GM18505 (cell line): ENCODE data around the gene GMDS.
"Not testable (repeated sequence)": the region's sequence is repeated elsewhere in the genome, so short reads cannot be mapped to it uniquely, and the experiment has no call there.

Experiments used
- ATAC-seq: cut with Tn5 transposase; IDR thresholded peaks from one replicate; pipeline ENCODE4 v1.9.1; 2021; ENCODE audit not compliant: unreplicated experiment
- POLR2A ChIP-seq: IDR thresholded peaks from 4 replicates; pipeline ENCODE4 v1.6.1; 2011; ENCODE audit warnings: borderline replicate concordance; ENCODE audit not compliant: insufficient read depth, insufficient read length; ENCODE audit errors: extremely low read depth

The GMDS gene

DNA sequence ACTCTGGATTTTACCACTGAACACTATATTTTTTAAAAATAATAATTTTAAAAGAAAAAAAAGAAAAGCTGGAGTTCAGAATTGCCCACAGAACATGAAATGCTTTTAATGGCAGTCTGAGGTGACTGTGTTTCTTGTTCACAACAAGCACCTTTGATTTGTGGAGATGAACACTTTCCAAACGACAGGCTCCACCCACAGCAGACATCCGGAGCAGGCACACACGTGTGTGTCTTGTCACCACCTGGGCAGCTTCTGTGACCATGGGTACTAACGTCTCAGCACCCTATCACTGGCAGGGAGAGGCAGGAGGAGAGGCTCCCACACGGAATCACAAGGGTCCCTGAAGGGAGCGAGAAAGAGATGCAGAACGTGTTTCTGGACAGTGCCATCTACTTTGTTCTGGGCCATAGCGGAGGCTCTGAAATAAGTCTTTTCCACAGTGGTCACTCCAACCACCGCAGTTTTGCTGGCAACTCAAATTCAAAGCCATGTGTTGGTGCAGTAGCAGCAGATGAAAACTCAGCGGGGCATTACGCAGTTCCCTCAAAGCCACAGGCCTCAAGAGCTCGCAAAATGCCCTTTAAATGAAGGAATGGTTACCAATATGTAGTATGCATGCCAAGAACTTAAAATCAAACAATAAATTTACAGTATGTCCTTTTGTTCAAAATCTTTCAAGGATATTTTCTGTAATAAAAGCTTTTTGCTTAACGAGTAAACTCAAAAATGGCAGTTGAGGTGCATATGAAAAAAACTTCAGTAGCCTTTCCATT is 393.5 kb downstream of the GMDS start:
- no peak for TF ChIP-seq POLR2A
- ATAC-seq = no peak

DNA sequence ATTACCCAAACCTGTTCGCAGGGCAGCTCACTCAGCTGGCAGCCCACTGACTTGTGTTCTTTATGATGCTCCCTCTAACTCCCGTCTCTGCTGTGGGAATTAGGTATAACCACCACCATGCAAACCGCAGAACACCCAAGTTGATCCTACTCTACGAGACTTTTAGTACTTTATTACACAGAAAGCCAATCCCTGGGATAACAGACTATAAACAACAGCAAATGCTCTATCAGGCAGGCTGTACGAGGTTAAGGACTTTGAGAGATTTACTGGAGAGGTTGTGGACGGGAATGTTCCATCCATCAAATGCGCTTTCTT is 394.6 kb downstream of the GMDS start:
- no peak for TF ChIP-seq POLR2A
- ATAC-seq = no peak

DNA sequence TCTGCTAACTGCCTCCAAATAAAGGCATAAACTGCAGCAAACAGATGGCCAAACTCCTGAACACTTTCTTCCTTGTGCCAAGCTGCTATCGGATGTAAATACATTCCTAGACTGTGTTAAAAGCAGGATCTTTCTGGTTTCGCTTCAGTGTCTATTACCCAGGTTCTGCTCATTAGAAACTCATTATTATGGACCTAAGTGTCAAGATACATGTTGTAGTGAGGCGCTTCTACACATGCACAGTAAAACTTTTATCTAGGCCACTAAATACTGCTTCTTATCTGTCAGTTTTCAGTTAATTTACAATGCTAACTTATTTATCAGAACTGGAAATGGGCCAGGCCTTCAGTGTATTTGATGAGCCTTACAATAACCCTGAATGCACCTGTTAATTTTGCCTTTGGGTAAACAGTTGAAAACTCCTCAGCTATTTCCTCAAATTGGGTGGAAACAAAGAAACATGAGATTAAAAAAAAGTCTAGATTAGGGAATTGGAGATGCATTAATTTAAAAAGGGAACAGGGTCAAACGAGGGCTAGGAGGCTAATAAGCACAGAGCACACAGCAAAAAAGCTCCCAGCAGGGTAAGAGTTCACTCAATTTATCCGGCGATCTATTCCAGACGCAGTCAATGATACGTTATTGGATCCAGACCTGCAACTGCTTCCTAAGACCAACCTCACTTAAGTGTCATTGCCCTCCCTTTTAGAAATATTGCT is 395.1 kb downstream of the GMDS start:
- ATAC-seq = no peak
- no peak for TF ChIP-seq POLR2A

DNA sequence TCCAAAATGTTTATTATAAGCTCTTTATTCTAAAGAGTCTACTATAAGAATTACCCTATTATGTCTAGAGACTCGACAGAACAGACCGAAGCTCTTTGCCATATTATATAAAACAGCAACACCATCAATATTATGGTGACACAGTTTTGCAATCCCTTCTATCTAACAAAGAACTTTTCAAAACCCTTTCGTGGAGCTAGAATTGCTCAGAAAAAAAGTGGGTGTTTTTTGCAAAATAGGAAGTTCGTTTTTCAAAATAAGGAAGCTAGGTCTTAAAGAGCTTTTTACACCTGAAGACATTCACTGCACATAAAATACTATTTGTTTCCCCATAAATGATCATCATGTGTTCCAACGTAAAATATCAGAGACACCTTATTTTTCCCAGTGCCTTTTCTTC is 395.7 kb downstream of the GMDS start:
- no peak for ATAC-seq
- no peak for TF ChIP-seq POLR2A

DNA sequence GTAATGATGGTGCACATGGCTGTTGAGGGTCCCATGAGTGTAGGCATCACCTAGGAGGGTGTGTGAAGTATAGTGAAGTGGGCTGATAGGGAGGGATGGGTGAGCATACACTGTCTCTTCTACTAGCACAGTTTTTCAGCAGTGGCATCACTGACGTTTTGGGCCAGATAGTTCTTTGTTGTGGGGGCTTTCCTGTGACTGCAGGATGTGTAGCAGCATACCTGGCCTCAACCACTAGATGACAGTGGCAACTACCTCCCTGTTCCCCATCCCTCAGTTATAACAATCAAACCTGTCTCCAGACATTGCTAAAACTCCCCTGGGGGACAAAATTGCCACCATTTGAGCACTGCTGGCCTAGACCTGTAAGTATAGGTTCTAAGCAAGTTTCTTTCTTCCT is 396.7 kb downstream of the GMDS start:
- no peak for ATAC-seq

DNA sequence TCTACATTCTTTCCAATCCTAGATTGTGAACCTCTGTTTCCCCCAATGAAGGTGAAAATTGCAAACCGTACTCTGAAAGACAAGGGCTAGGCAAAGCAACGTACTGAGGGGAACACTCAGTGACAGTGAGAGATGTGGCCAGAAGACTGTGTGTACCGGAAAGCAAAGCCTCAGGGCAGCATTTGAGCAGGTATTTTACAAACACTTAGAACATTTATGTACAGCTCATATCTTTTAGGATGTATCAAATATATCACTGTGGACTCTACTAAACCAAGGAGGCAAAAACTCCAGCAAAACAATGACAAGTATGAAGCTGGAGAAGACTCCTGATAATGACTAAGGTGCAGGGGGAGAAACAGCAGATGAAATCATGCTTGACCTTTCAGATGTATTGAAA is 398.8 kb downstream of the GMDS start:
- TF ChIP-seq POLR2A = no peak
- ATAC-seq = no peak

More for the DNA sequence above, 396.7 kb downstream of the GMDS start:
- TF ChIP-seq POLR2A = no peak

DNA sequence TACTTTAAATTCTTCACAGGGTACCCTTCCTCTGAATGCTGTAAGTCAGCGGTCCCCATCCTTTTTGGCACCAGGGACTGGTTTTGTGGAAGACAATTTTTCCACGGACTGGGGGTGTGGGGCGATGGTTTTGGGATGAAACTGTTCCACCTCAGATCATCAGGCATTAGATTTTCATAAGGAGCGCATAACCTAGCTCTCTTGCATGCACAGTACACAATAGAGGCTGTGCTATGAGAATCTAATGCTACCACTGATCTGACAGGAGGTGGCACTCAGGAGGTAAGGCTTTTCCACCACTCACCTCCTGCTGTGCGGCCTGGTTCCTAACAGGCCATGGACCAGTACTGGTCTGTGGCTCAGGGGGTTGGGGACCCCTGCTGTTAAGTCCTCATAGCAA is 399.9 kb downstream of the GMDS start:
- not testable (repeated sequence) for ATAC-seq

DNA sequence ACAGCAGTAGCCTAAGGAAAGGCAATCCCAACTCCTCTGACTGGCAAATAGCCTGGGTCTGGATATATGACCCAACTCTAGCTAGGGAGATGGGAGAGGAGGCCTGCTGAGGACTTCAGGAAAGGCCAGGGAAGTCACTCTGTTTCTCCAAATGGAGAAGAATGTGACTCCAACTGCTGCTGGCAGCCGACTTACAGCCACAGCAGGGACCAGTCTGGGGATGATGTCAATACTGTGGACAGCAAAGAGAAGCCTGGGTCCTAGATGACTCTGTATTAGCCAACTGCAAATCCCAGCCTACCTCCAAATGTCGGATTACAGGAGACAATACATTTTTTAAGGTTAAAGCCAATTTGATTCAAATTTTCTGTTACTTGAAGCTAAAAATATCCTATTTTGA is 403.1 kb downstream of the GMDS start:
- ATAC-seq = no peak
- no peak for TF ChIP-seq POLR2A

DNA sequence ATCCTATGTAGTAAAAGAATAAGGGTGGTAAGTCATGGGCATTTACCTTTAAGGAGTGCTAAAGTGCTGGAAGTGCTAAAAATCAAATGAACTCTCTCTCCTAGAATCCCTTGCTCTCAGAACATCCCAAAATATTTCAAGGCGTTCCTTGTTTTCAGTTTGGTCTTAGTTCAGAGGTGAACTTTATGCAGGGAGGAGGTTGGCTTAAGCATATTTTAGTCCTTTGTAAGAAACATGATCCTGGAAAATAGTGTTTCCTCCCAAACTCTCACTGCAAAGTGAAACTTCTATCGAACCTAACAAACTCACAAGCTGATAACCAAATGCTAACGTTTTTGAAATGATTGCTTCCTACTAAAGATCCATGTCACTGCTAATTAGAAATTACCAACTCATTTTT is 404.3 kb downstream of the GMDS start:
- no peak for ATAC-seq

DNA sequence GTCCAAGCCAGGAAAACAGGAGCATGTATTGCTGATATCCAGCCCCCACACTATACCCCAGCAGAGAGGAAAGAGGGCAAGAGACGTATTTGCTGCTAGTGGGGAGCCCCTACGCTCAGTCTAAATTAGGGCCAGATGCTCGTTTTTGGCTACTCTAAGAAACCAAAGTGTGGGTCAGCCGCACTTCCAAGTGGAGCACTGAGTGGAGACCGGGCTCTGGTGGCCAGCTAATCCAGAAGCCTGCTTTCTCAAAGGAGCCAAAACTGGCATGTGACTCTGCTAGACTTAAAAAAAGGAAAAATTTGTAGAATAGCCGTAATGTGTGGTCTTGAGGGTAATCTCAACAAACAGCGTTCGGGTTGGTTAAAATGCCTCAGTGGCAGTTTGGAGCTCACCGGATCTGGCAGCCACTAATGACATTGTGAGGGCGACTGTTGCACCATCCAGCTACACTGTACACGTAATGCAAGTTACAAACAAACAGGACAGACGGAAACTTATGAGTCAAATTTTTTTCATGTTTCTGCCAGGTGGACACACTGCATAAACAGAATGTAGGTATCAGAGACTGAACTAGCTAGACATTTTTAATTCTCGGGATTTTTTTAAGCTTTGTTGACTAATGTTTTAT is 404.8 kb downstream of the GMDS start:
- ATAC-seq = no peak
- no peak for TF ChIP-seq POLR2A

More for the DNA sequence above, 404.3 kb downstream of the GMDS start:
- no peak for TF ChIP-seq POLR2A

DNA sequence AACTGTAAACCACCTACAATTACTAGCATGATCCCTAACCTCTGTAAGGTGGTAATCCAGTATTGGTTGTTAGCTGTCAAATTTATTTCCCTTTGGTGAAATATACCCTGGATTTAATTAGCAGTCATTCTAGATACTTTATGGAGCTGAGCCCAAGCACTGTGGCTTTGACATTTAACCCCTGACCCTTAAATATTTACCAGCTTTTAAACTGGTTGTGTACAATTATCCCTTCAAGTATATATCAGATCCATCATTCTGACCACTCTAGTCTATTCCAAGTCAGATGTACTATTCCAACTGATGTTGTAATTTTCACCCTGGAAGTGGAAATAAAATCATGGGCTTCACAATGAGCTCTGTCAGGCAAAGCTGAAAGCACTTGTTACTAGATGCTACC is 406.0 kb downstream of the GMDS start:
- no peak for ATAC-seq
- TF ChIP-seq POLR2A = no peak

DNA sequence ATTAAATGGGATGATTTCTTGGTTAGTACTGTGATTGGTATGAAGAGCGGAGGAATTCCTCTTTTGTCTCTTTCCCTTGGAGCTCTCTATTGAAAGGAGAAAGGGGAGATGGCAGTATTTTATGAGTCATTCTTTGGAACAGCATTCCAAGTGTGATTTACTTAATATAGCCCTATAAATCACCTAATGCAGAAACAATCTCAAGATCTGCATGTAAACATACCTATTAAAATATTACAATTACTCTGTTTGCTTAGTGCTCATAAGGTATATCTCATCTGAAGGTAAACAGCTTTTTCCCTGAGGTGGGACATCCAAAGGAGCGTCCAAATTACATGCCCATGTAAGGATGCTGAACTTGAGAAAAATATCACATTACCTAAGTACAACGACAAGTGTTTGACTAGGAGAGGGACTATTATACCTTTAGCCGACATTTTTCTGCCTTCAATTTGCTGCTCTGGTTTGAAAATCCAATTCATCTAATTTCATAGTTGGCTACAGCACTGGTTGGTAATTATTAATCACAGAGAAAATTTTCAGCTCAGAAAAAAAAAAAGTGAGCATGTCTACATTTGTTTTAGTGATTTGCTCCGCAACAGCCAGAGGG is 406.7 kb downstream of the GMDS start:
- TF ChIP-seq POLR2A = no peak
- no peak for ATAC-seq

DNA sequence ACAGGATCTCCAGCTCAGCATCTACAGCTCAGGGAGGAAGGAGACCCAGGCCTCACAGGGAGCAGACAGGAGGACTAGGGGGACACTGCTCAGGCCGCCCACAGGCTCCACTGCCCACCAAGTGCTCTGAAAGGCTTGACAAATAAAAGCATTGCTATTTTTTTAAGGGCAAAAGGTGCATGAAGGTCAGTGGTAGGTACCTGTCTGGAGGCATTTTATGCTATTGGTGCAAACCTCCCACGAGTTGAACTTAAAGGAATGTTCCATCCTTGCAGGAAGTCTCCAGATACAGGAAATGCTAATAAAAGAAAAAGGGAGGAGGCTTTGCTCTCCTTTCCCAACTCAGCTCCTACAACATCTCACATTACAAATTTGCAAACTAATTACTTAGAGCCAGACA is 407.6 kb downstream of the GMDS start:
- TF ChIP-seq POLR2A = no peak
- no peak for ATAC-seq

DNA sequence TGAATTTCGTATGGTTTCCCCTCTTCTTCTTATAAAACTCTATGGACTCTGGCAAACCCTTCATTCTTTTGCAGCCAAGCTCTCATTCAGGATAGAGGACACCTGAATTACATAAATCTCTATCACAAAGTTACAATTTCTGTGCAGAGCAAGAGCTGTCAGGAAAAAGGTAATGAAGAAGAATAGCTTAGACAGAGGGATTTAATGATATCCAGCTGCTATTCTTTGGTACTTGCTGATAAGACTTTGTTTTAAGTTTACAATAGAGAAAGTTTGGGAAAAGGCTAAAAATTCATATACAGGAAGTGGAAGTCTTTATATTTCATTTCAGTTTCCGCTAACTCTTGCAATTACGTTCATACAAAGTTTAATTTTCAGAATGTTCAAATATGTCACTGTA is 408.7 kb downstream of the GMDS start:
- no peak for TF ChIP-seq POLR2A
- ATAC-seq = no peak
